H9 (cell line): ENCODE data around the gene TLR5. TPM values are rescaled to one million over a fixed set of nuclear protein-coding genes. Genes with fewer than 3 reads are reported as not detected.
A peak's percentile ranks its signal among the peaks of the same experiment; 100 is the strongest.

Experiments
- DNase-seq: peaks from one replicate; pipeline ENCODE4 v3.0.0-alpha.2; 2017
- H2AFZ ChIP-seq: one replicate; pipeline ENCODE4 v1.6.1; 2013; ENCODE audit warnings: mild to moderate bottlenecking, low read length, control low read depth, moderate library complexity
- H2AK5ac ChIP-seq: 2 replicates; pipeline ENCODE4 v1.6.1; 2013; ENCODE audit warnings: low read length, control low read depth, mixed read lengths; ENCODE audit not compliant: insufficient read length
- H2BK120ac ChIP-seq: one replicate; pipeline ENCODE4 v1.6.1; 2013; ENCODE audit warnings: low read depth, mild to moderate bottlenecking, low read length, control low read depth, inconsistent platforms; ENCODE audit not compliant: poor library complexity, severe bottlenecking
- H2BK12ac ChIP-seq: 2 replicates; pipeline ENCODE4 v1.6.1; 2013; ENCODE audit warnings: low read length, control low read depth, mixed read lengths, low read depth; ENCODE audit not compliant: insufficient read length
- H2BK15ac ChIP-seq: 2 replicates; pipeline ENCODE4 v1.6.1; 2013; ENCODE audit warnings: low read depth, low read length, control low read depth
- H2BK20ac ChIP-seq: one replicate; pipeline ENCODE4 v1.6.1; 2013; ENCODE audit warnings: low read depth, mild to moderate bottlenecking, low read length, control low read depth, inconsistent platforms; ENCODE audit not compliant: poor library complexity, severe bottlenecking
- H2BK5ac ChIP-seq: 2 replicates; pipeline ENCODE4 v1.6.1; 2013; ENCODE audit warnings: low read length, control low read depth, mixed read lengths; ENCODE audit not compliant: insufficient read length
- H3K14ac ChIP-seq: 2 replicates; pipeline ENCODE4 v1.6.1; 2013; ENCODE audit warnings: low read length, control low read depth; ENCODE audit not compliant: insufficient read depth
- H3K18ac ChIP-seq: 2 replicates; pipeline ENCODE4 v1.6.1; 2013; ENCODE audit warnings: low read depth, mild to moderate bottlenecking, mixed read lengths, low read length, control low read depth; ENCODE audit not compliant: insufficient read length
- H3K23ac ChIP-seq: 2 replicates; pipeline ENCODE4 v1.6.1; 2013; ENCODE audit warnings: low read length, control low read depth, mixed read lengths, low read depth; ENCODE audit not compliant: insufficient read length
- H3K23me2 ChIP-seq: 2 replicates; pipeline ENCODE4 v1.6.1; 2013; ENCODE audit warnings: low read depth, mild to moderate bottlenecking, mixed read lengths, low read length, control low read depth; ENCODE audit not compliant: insufficient read length, poor library complexity, severe bottlenecking
- H3K27ac ChIP-seq: 2 replicates; pipeline ENCODE4 v1.5.1; 2013; ENCODE audit warnings: low read length, control low read depth, mixed read lengths, low read depth; ENCODE audit not compliant: insufficient read length
- H3K27me3 ChIP-seq: 2 replicates; pipeline ENCODE4 v1.6.1; 2013; ENCODE audit warnings: low read length, control low read depth, inconsistent platforms; ENCODE audit not compliant: insufficient read depth
- H3K4ac ChIP-seq: 2 replicates; pipeline ENCODE4 v1.6.1; 2013; ENCODE audit warnings: low read depth, mild to moderate bottlenecking, control low read depth, inconsistent platforms, low read length, moderate library complexity
- H3K4me1 ChIP-seq: 2 replicates; pipeline ENCODE4 v1.6.1; 2013; ENCODE audit warnings: low read length, control low read depth, inconsistent platforms; ENCODE audit not compliant: insufficient read depth
- H3K4me2 ChIP-seq: 2 replicates; pipeline ENCODE4 v1.6.1; 2013; ENCODE audit warnings: low read length, control low read depth, mixed read lengths; ENCODE audit not compliant: insufficient read length, insufficient read depth
- H3K56ac ChIP-seq: 2 replicates; pipeline ENCODE4 v1.6.1; 2013; ENCODE audit warnings: low read depth, mild to moderate bottlenecking, mixed read lengths, low read length, control low read depth; ENCODE audit not compliant: insufficient read length
- H3K79me1 ChIP-seq: 2 replicates; pipeline ENCODE4 v1.6.1; 2013; ENCODE audit warnings: low read depth, mild to moderate bottlenecking, moderate library complexity, low read length, control low read depth, inconsistent platforms; ENCODE audit not compliant: insufficient read depth, poor library complexity, severe bottlenecking
- H3K79me2 ChIP-seq: 2 replicates; pipeline ENCODE4 v1.6.1; 2013; ENCODE audit warnings: low read length, control low read depth, inconsistent platforms; ENCODE audit not compliant: insufficient read depth
- H3K9ac ChIP-seq: 2 replicates; pipeline ENCODE4 v1.6.1; 2013; ENCODE audit warnings: low read length, control low read depth, mixed read lengths; ENCODE audit not compliant: insufficient read length; ENCODE audit errors: extremely low read depth
- H3K9me3 ChIP-seq: one replicate; pipeline ENCODE4 v1.6.1; 2013; ENCODE audit warnings: low read depth, low read length, inconsistent platforms; ENCODE audit not compliant: control insufficient read depth
- H3T11ph ChIP-seq: one replicate; pipeline ENCODE4 v1.6.1; 2013; ENCODE audit warnings: mild to moderate bottlenecking, low read length, control low read depth, inconsistent platforms
- H4K20me1 ChIP-seq: one replicate; pipeline ENCODE4 v1.6.1; 2013; ENCODE audit not compliant: control insufficient read depth, insufficient read length, insufficient read depth
- H4K5ac ChIP-seq: 2 replicates; pipeline ENCODE4 v1.6.1; 2013; ENCODE audit warnings: low read depth, mild to moderate bottlenecking, mixed read lengths, low read length, control low read depth; ENCODE audit not compliant: insufficient read length
- H4K8ac ChIP-seq: replicated peaks from 2 replicates; pipeline ENCODE4 v1.6.1; 2013; ENCODE audit warnings: low read length, control low read depth, mixed read lengths, low read depth; ENCODE audit not compliant: insufficient read length
- H4K91ac ChIP-seq: 2 replicates; pipeline ENCODE4 v1.6.1; 2013; ENCODE audit warnings: low read depth, mild to moderate bottlenecking, moderate library complexity, mixed read lengths, low read length, control low read depth; ENCODE audit not compliant: insufficient read length
- H3K27ac Mint-ChIP-seq, 3 experiments: 2 replicates in 2 of 3; 3 replicates in 1 of 3; pipeline ENCODE4 v1.8.0; 2020 to 2021; ENCODE audit warnings: mixed read lengths in 3 of 3, mild to moderate bottlenecking in 1 of 3, moderate library complexity in 1 of 3
- H3K27me3 Mint-ChIP-seq: 2 replicates; pipeline ENCODE4 v1.8.0; 2021; ENCODE audit warnings: low read depth, mild to moderate bottlenecking, moderate library complexity, mixed read lengths
- H3K36me3 Mint-ChIP-seq, 3 experiments: 2 replicates in 2 of 3; 3 replicates in 1 of 3; pipeline ENCODE4 v1.8.0; 2020 to 2021; ENCODE audit warnings: low read depth in 3 of 3, mixed read lengths in 3 of 3; ENCODE audit not compliant: insufficient read depth in 1 of 3
- H3K4me1 Mint-ChIP-seq, 2 experiments: 2 replicates each; pipeline ENCODE4 v1.8.0; 2020; ENCODE audit warnings: mixed read lengths in 2 of 2
- H3K4me3 Mint-ChIP-seq, 2 experiments: 2 replicates in 1 of 2; 3 replicates in 1 of 2; pipeline ENCODE4 v1.8.0; 2020 to 2021; ENCODE audit warnings: mild to moderate bottlenecking in 2 of 2, mixed read lengths in 2 of 2, moderate library complexity in 1 of 2
- H3K9me3 Mint-ChIP-seq, 2 experiments: 2 replicates in 1 of 2; 3 replicates in 1 of 2; pipeline ENCODE4 v1.8.0; 2020; ENCODE audit warnings: mild to moderate bottlenecking in 2 of 2, mixed read lengths in 2 of 2, moderate library complexity in 1 of 2
- CTCF ChIP-seq: fragments of 200-600 bp; sonication (generic); conservative IDR thresholded peaks from 3 replicates; pipeline ENCODE4 v1.8.0; 2021; ENCODE audit warnings: antibody characterized with exemption, mild to moderate bottlenecking
- WGBS: extraction: QIAGEN DNeasy Blood & Tissue Kit; methylation state at CpG from one replicate; pipeline ENCODE4 v1.1.7; 2013; ENCODE audit warnings: missing lambda C conversion rate, low lambda C conversion rate, mixed read lengths; ENCODE audit not compliant: insufficient read length; ENCODE audit errors: extremely low coverage; 5-methylcytosine and 5-hydroxymethylcytosine counted together
- total RNA-seq: library from RNA; stranded (reverse); gene quantifications from 2 replicates; pipeline ENCODE4 v1.2.1, GENCODE V29; 2021

TLR5 gene
- total RNA-seq, 1 experiment from 2014 or later, result not detected

GRCh38 chr1:223133824-223134435, 9.1 kb downstream of the TLR5 start:
- H3T11ph ChIP-seq, result no peak overlapping the region
- H3K27me3 Mint-ChIP-seq, result peaks cover 65% of the 10 kb centered on the region
- H2AFZ ChIP-seq, result peak overlapping the region; percentile 93
- H2BK120ac ChIP-seq, result no peak overlapping the region
- no peaks in the 10 kb centered on the region for H4K20me1 ChIP-seq
- H3K79me1 ChIP-seq, result no peaks in the 10 kb centered on the region
- no peak overlapping the region for H3K27ac ChIP-seq
- no peaks in the 10 kb centered on the region; a peak in 2 of 5 replicates for H3K9me3 Mint-ChIP-seq
- no peak overlapping the region for H3K56ac ChIP-seq
- peak overlapping the region; percentile 71 to 78 for H3K4me3 Mint-ChIP-seq
- no peaks in the 10 kb centered on the region for H3K79me2 ChIP-seq
- no peaks in the 10 kb centered on the region for H3K9me3 ChIP-seq
- no peak overlapping the region for H4K91ac ChIP-seq
- peak; percentile 97; the same call in 2 of the 3 replicates for TF ChIP-seq CTCF
- H3K36me3 Mint-ChIP-seq, result no peaks in the 10 kb centered on the region
- H3K18ac ChIP-seq, result peak overlapping the region; percentile 45
- no peak overlapping the region for H3K14ac ChIP-seq
- H3K23me2 ChIP-seq, result peaks cover 6% of the 10 kb centered on the region
- H2BK15ac ChIP-seq, result no peak overlapping the region
- no CpG with 5 or more reads among the region's 23 CpGs for WGBS
- no peak overlapping the region for H4K8ac ChIP-seq
- peak overlapping the region in 1 of 3 experiments; percentile 30; a peak in 2 of 7 replicates for H3K27ac Mint-ChIP-seq
- H3K4me2 ChIP-seq, result peak overlapping the region; percentile 74
- H3K23ac ChIP-seq, result no peak overlapping the region
- H2BK12ac ChIP-seq, result no peak overlapping the region
- H2AK5ac ChIP-seq, result no peak overlapping the region
- H3K4me1 ChIP-seq, result peaks cover 3% of the 10 kb centered on the region; the same call in 1 of the 2 replicates
- peaks cover 3% of the 10 kb centered on the region; the same call in 1 of the 2 replicates for H3K27me3 ChIP-seq
- H2BK5ac ChIP-seq, result no peak overlapping the region
- no peak overlapping the region for H4K5ac ChIP-seq
- peaks cover 41 to 49% of the 10 kb centered on the region in 2 experiments for H3K4me1 Mint-ChIP-seq
- H2BK20ac ChIP-seq, result no peak overlapping the region
- peak; percentile 92 for DNase-seq
- peak overlapping the region; percentile 8 for H3K9ac ChIP-seq
- H3K4ac ChIP-seq, result no peak overlapping the region
